ENCODE data around the gene SAT2.

GRCh38 chr17:7613769-7614424, 13.7 kb downstream of the SAT2 start:
- TF ChIP-seq POLR2A (IDR thresholded peaks at IDR 0.05; ENCODE audit: low read depth, low read length) (no peak), POLR2AphosphoS5 (IDR thresholded peaks at IDR 0.05; ENCODE audit: low read depth, low read length) (no peak), TAF1 (IDR thresholded peaks at IDR 0.05; ENCODE audit: borderline replicate concordance, low read depth, low read length) (no peak)

Measured in GM12892 (cell line).